ENCODE results near the gene KRT73.

Gene KRT73

DNA sequence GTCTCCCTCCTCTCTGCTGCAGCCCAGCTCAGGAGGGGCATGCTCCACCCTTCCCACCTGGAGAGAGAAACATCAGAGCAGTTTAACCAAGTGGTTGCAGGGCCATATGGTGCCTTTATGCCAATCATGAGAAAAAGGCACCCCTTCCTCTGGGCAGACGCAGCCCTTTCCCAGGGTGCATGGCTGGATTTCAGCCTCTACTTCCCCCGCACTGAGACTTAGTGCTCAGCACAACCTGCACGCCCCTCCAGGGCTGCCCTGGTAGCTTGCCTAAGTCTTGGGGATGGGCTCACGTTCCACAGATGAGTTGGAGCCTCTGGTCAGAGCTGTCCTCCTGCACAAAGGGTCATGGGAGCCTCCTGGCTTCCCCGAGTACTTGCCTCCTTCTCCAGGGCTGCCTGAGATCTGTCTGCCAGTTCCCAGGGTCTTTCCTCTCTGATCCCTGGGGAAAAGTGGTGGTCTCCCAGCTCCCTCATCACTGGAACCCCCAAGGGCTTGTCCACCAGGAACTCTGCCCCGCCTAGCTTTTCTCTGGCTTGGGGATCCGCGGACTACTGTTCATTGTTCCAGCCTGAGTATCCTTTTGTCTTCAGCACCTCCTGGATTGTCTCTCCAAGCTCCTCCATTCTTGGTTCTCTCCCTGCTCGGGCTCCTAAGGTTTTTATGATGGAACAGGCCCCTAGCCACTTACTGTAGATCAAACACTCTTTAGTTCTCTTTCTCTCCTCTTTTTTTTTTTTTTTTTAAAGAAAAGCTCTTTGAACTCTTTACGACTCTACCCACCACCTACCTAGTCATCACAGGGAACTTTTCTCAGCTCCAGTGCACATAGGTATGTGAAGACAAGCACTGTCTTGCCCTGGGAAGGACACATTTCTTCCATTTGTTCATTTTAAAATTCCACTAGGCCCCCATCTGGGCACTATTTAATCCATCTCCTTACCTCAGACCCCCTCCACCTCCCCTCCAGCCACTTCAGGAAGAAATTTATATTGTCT lies 38.6 kb downstream of the KRT73 start:
- TF ChIP-seq, protein P1, sequence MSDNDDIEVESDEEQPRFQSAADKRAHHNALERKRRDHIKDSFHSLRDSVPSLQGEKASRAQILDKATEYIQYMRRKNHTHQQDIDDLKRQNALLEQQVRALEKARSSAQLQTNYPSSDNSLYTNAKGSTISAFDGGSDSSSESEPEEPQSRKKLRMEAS (IDR thresholded peaks at IDR 0.05; ENCODE audit: low read depth, low read length), result no peak
- no peak for TF ChIP-seq POLR2A (IDR thresholded peaks at IDR 0.05; ENCODE audit: extremely low read depth, insufficient read length)
- TF ChIP-seq MYC (IDR thresholded peaks at IDR 0.05; ENCODE audit: low read depth, low read length), result no peak
- no peak for TF ChIP-seq CTCF (IDR thresholded peaks at IDR 0.05; ENCODE audit: low read depth, low read length)
- no peak overlapping the region for H3K4me3 ChIP-seq (ENCODE audit: low read depth, low read length)
- no peak for DNase-seq (ENCODE audit: low read depth)

GRCh38 chr12:52578469-52578868 lies 39.9 kb downstream of the KRT73 start:
- no peak overlapping the region for H3K4me3 ChIP-seq (ENCODE audit: low read depth, low read length)
- DNase-seq (ENCODE audit: low read depth), result no peak
- TF ChIP-seq CTCF (IDR thresholded peaks at IDR 0.05; ENCODE audit: low read depth, low read length), result no peak
- TF ChIP-seq POLR2A (IDR thresholded peaks at IDR 0.05; ENCODE audit: extremely low read depth, insufficient read length), result no peak
- TF ChIP-seq MYC (IDR thresholded peaks at IDR 0.05; ENCODE audit: low read depth, low read length), result no peak
- TF ChIP-seq, protein P1 (IDR thresholded peaks at IDR 0.05; ENCODE audit: low read depth, low read length), result no peak

- no peak for DNase-seq (ENCODE audit: low read depth)
- TF ChIP-seq, protein P1 (IDR thresholded peaks at IDR 0.05; ENCODE audit: low read depth, low read length), result no peak
- TF ChIP-seq CTCF (IDR thresholded peaks at IDR 0.05; ENCODE audit: low read depth, low read length) (no peak), MYC (IDR thresholded peaks at IDR 0.05; ENCODE audit: low read depth, low read length) (no peak)
- H3K4me3 ChIP-seq (ENCODE audit: low read depth, low read length), result no peak overlapping the region
Observed at GRCh38 chr12:52577316-52577715, 41.0 kb downstream of the KRT73 start.

DNA sequence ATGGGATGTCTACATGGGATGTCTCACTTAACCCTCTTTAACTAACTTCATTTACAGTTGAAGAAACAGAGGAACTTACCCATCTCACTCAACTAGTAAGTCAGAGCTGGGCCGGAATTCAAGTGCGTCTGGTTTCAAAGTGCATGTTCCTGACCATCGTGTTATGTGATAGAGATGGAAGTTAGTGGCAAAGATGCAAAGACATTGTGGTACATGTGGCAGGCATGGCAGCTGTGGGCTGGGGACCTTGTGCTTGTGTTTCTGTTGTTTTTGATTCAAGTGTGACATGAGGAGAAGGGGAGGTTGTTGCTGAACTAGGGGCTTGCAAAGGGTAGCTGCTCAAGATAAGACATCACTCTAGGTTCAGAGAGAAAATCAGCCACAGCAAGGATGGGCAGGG lies 42.4 kb downstream of the KRT73 start:
- no peak for DNase-seq (ENCODE audit: low read depth)
- TF ChIP-seq, protein P1 (IDR thresholded peaks at IDR 0.05; ENCODE audit: low read depth, low read length), result no peak
- no peak for TF ChIP-seq MYC (IDR thresholded peaks at IDR 0.05; ENCODE audit: low read depth, low read length)
- TF ChIP-seq CTCF (IDR thresholded peaks at IDR 0.05; ENCODE audit: low read depth, low read length), result no peak
- no peak for TF ChIP-seq POLR2A (IDR thresholded peaks at IDR 0.05; ENCODE audit: extremely low read depth, insufficient read length)
- no peak overlapping the region for H3K4me3 ChIP-seq (ENCODE audit: low read depth, low read length)

DNA sequence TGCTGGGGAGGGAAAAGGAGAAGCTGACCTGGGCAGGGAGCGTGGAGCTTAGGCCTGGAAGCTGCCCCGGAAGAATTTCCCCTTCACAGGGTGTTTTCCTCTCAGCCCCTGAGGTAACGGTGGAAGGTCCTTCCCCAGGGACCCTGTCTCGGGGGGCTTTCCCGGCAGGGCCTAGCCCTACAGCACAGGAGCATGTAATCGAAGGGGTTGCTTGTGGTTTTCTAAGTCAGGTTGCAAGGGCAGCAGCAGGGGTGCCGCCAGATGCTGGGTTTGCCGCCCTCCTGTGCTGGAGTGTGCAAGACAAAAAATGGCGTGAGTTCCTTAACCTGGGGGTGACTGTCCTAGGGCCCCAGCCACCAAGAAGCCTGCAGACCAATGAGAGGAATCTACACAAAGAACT lies 43.1 kb downstream of the KRT73 start:
- TF ChIP-seq POLR2A (IDR thresholded peaks at IDR 0.05; ENCODE audit: extremely low read depth, insufficient read length) (no peak), MYC (IDR thresholded peaks at IDR 0.05; ENCODE audit: low read depth, low read length) (no peak), CTCF (IDR thresholded peaks at IDR 0.05; ENCODE audit: low read depth, low read length) (no peak)
- TF ChIP-seq, protein P1 (IDR thresholded peaks at IDR 0.05; ENCODE audit: low read depth, low read length), result no peak

More for the DNA sequence above, 43.1 kb downstream of the KRT73 start:
- H3K4me3 ChIP-seq (ENCODE audit: low read depth, low read length), result no peak overlapping the region
- no peak for DNase-seq (ENCODE audit: low read depth)

Data from NB4 (cell line).